ENCODE measurements around the gene SMIM36. TPM values are rescaled to one million over a fixed set of nuclear protein-coding genes. Genes with fewer than 3 reads are reported as not detected.

SMIM36 gene
- total RNA-seq, 2 experiments from 2014 or later = not detected

- TF ChIP-seq CTCF (IDR thresholded peaks at IDR 0.05) = no peak
- intact Hi-C loops (cut with micrococcal nuclease) = no loop called here
- POLR2A ChIA-PET = no interaction called here
- Mint-ChIP-seq H3K9me3 (no peaks in the 10 kb centered on the region), H3K36me3 (ENCODE audit: low read depth) (no peaks in the 10 kb centered on the region), H3K4me3 (no peak overlapping the region), H3K4me1 (ENCODE audit: low read depth) (peaks cover 21% of the 10 kb centered on the region), H3K27me3 (peaks cover 10% of the 10 kb centered on the region), H3K27ac (no peak overlapping the region)
- DNase-seq = no peak
- no peak for ATAC-seq
- CTCF ChIA-PET = no interaction called here
Measured at GRCh38 chr17:55430541-55431288, 80.5 kb downstream of the SMIM36 start.

GRCh38 chr17:55427587-55427882 lies 83.7 kb downstream of the SMIM36 start:
- H3K4me1 Mint-ChIP-seq (ENCODE audit: low read depth) = peaks cover 11% of the 10 kb centered on the region
- ATAC-seq = no peak
- ChIA-PET POLR2A (no interaction called here), CTCF (no interaction called here)
- H3K9me3 Mint-ChIP-seq = no peaks in the 10 kb centered on the region
- no peak for TF ChIP-seq CTCF (IDR thresholded peaks at IDR 0.05)
- H3K27ac Mint-ChIP-seq = no peak overlapping the region
- DNase-seq = no peak
- intact Hi-C loops (cut with micrococcal nuclease) = no loop called here
- no peak overlapping the region for H3K4me3 Mint-ChIP-seq
- H3K27me3 Mint-ChIP-seq = peaks cover 23% of the 10 kb centered on the region
- H3K36me3 Mint-ChIP-seq (ENCODE audit: low read depth) = no peaks in the 10 kb centered on the region

GRCh38 chr17:55426851-55427586 lies 84.2 kb downstream of the SMIM36 start:
- H3K27me3 Mint-ChIP-seq = peaks cover 23% of the 10 kb centered on the region
- H3K4me3 Mint-ChIP-seq = no peak overlapping the region
- ChIA-PET POLR2A (no interaction called here), CTCF (no interaction called here)
- peaks cover 9% of the 10 kb centered on the region for H3K4me1 Mint-ChIP-seq (ENCODE audit: low read depth)
- no peaks in the 10 kb centered on the region for H3K36me3 Mint-ChIP-seq (ENCODE audit: low read depth)
- DNase-seq = no peak
- no peak for TF ChIP-seq CTCF (IDR thresholded peaks at IDR 0.05)
- no peaks in the 10 kb centered on the region for H3K9me3 Mint-ChIP-seq
- intact Hi-C loops (cut with micrococcal nuclease) = no loop called here
- no peak for ATAC-seq
- H3K27ac Mint-ChIP-seq = no peak overlapping the region

GRCh38 chr17:55424893-55425540 lies 86.2 kb downstream of the SMIM36 start:
- POLR2A ChIA-PET = no interaction called here
- no peak for ATAC-seq
- CTCF ChIA-PET = no interaction called here

More at GRCh38 chr17:55424893-55425540, 86.2 kb downstream of the SMIM36 start:
- peaks cover 2% of the 10 kb centered on the region for H3K36me3 Mint-ChIP-seq (ENCODE audit: low read depth)
- H3K9me3 Mint-ChIP-seq = no peaks in the 10 kb centered on the region
- intact Hi-C loops (cut with micrococcal nuclease) = no loop called here
- TF ChIP-seq CTCF (IDR thresholded peaks at IDR 0.05) = no peak
- H3K4me1 Mint-ChIP-seq (ENCODE audit: low read depth) = peaks cover 10% of the 10 kb centered on the region
- DNase-seq = no peak
- no peak overlapping the region for H3K4me3 Mint-ChIP-seq
- peaks cover 23% of the 10 kb centered on the region for H3K27me3 Mint-ChIP-seq
- no peak overlapping the region for H3K27ac Mint-ChIP-seq

Measured in activated CD8-positive, alpha-beta T cell treated with anti-CD3 and anti-CD28 coated beads for 36 hours (primary cell).